Fibroblast of lung (primary cell): ENCODE results near the gene IRGQ.

ENCODE experiments used
- EZH2 ChIP-seq: IDR thresholded peaks from 2 replicates; pipeline ENCODE4 v1.5.1; 2012; ENCODE audit warnings: low read length, control low read depth, mild to moderate bottlenecking; ENCODE audit errors: missing control alignments
- TF ChIP-seq, protein P1 (sequence below), 2 donors: IDR thresholded peaks in 1 of 2; conservative IDR thresholded peaks in 1 of 2; 1 replicate in 1 of 2; 2 replicates in 1 of 2; pipeline ENCODE4 v1.5.1; 2011 to 2012; ENCODE audit warnings: low read length in 2 of 2, control low read depth in 1 of 2, inconsistent platforms in 1 of 2, low read depth in 1 of 2, mild to moderate bottlenecking in 1 of 2

GRCh38 chr19:43609872-43610271 lies 13.9 kb upstream of the IRGQ start:
- TF ChIP-seq, protein P1, sequence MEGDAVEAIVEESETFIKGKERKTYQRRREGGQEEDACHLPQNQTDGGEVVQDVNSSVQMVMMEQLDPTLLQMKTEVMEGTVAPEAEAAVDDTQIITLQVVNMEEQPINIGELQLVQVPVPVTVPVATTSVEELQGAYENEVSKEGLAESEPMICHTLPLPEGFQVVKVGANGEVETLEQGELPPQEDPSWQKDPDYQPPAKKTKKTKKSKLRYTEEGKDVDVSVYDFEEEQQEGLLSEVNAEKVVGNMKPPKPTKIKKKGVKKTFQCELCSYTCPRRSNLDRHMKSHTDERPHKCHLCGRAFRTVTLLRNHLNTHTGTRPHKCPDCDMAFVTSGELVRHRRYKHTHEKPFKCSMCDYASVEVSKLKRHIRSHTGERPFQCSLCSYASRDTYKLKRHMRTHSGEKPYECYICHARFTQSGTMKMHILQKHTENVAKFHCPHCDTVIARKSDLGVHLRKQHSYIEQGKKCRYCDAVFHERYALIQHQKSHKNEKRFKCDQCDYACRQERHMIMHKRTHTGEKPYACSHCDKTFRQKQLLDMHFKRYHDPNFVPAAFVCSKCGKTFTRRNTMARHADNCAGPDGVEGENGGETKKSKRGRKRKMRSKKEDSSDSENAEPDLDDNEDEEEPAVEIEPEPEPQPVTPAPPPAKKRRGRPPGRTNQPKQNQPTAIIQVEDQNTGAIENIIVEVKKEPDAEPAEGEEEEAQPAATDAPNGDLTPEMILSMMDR (conservative IDR thresholded peaks at IDR 0.05 in 1 of 2, IDR thresholded peaks at IDR 0.05 in 1 of 2; ENCODE audit: low read depth in 1 of 2, low read length in 2 of 2) = no peak
- no peak for TF ChIP-seq EZH2
